Activated T-cell treated with anti-CD3 and anti-CD28 coated beads for 4 hours (primary cell): ENCODE measurements around the gene DNAJC19.
"Not testable (repeated sequence)": the region's sequence is repeated elsewhere in the genome, so short reads cannot be mapped to it uniquely, and the experiment has no call there.

ENCODE experiments used
- DNase-seq: peaks from one replicate; pipeline ENCODE4 v3.0.0-alpha.2; 2020

Gene DNAJC19

DNA sequence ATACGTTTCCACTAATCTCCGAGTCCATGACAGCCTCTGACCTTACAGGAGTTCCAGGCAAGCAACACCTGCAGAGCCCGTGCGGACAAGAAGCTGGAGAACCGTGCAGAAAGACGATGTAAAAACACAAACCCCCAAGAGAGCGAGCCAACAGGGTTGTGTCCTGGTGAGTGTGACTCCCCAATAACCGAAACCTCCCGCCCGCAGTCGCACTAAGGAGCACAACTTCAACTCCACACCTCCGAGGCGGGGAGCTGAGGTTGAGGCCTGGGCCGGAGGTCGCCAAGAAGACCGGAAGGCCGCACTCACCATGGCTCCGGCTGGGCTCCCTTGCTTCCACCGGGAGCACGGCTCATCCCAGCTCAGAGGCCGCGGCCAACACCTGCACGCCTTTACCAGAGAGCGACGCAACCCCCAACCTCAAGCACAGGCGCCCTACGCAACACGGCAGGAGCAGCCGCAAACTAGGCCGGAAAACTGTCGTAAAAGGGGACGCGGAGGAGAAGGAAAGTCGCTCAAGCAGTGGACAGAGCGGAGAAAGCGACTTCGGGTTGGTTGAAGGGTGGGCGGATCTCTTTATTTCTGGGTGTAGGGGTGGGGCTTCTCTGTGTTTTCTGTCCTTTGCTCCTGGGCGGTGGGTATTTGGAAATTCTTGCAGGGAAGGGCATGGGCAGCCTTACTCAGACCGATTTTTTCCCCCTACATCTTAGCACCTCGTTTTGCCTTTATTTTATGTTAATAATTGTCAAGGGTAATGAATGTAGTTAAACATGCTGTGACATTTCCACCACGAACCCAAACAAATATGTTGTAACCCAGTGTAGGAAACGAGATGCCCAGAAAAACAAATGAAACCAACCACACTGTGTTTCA, at the start of gene DNAJC19:
Gene DNAJC19 (minus strand): TSS at position 446 of the 873 bp plus-strand sequence. CDS start 134 bp downstream, at position 312.
- peak; percentile 81 for DNase-seq

DNA sequence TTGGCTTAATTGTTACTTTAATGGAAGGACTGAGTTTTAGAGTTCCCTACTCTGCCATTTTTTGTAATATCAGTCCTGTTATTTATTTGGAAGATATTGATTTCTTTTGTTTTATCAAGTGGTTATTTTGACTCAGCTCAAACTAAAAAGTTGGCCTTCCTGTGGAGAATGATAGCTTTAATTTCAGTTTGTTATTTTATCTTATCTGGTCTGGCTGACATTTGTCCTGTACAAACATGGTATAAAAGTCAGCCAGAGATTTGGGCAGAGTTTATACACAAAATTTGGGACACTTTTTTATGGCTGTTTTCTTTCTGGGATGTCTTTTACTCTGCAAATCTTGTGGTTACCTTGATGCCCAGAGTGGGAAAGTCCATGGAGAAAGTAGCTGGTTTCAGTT, 41.4 kb upstream of the DNAJC19 start:
- DNase-seq = no peak

DNA sequence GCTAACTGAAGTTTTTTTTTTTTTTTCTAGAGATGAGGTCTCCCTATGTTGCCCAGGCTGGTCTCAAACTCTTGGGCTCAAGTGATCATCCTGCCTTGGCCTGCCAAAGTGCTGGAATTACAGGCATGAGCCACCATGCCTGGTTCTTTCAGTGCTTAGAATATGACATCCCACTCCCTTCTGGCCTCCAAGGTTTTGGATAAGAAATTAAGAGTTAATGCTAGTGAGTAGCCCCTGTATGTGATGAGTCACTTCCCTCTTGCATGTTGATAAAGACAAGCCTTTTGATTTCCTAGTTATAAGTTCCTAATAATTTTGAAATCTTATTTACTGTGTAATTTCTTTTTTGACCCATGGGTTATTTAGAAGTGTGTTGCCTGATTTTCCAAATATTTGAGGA, 35.7 kb upstream of the DNAJC19 start:
- no peak for DNase-seq

DNA sequence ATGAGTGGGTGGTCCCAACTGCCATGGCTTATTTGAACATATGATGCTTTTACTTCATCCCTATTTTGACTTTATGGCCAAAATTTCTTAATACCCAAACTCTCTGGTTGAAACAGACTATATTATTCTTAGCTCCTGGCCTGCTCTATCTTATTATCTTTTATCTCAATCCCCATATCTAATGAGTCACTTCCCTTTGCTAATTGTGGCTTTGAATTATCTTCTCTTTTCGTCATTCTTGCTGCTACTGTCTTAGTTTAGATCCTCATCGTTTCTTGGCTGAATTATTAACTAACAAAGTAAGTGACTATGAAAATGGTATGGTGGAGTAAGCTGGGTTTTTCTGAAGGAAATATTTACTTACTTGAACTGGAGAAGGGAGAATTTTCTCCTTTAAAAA, 28.2 kb upstream of the DNAJC19 start:
- no peak for DNase-seq

DNA sequence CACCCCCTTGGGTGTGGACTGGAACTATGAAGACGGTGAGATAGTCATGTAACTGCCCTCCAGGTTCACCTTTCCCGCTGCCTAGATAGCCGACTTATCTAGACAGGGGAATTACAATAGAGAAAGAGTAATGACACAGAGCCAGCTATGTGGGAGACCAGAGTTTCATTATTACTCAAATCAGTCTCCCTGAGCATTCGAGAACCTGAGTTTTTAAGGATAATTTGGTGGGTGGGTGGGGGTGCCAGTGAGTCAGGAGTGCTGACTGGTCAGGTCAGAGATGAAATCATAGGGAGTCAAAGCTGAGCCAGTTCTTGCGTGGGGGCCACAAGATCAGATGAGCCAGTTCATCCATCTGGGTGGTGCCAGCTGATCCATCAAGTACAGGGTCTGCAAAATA, 19.7 kb upstream of the DNAJC19 start:
- DNase-seq = no peak

DNA sequence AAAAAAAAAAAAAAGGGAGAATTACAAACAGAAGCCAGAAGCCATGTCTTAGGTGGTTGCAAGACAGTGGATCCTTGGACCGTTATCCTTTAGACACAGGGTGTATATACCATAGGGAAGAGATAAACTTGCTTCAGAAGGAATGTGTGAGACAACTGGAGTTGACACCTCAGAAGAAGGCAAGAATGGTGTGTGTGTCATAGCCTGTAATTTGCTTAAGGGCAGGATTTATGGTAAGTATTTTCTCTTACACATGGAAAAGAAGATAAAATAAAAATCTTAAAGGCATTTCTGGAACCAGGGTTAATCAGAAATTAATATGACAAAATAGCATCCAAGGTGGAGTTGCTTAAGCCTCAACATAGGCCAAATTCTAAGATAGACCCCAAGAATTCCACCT, 19.3 kb upstream of the DNAJC19 start:
- DNase-seq = no peak

DNA sequence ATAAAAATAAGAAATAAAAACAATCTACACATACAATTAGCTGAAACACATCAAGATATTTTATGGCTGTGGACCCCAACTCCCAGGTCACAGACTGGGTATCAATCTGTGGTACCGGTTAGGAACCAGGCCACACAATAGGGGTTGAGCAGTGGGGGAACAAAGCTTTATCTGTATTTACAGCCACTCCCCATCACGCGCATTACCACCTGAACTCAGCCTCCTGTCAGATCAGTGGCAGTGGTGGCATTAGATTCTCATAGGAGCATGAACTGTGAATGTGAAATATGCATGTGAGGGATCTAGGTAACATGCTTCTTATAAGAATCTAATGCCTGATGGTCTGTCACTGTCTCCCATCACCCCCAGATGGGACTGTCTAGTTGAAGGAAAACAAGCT, 17.7 kb upstream of the DNAJC19 start:
- DNase-seq = no peak

DNA sequence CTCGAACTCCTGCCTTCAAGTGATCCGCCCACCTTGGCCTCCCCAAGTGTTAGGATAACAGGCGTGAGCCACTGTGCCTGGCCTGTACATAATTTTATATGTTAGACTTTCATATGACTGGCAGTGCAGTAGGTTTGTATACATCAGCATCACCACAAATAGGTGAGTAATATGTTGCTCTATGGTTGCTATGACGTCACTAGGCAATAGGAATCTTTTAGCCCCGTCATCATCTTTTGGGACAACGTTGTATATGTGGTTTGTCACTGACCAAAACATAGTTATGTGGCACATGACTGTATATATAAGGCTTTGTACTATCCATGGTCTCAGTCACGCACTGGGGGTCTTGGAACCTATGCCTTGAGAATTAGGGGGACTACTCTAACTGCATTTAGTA, 17.0 kb upstream of the DNAJC19 start:
- DNase-seq = no peak

DNA sequence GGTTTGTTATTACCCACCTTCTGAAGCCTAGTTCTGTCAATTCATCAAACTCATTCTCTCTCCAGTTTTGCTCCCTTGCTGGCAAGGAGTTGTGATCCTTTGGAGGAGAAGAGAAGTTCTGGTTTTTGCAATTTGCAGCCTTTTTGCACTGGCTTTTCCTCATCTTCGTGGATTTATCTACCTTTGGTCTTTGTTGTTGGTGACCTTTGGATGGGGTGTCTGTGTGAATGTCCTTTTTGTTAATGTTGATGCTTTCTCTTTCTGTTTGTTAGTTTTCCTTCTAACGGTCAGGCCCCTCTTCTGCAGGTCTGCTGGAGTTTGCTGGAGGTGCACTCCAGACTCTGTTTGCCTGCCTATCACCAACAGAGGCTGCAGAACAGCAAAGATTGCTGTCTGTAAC, 13.9 kb upstream of the DNAJC19 start:
- DNase-seq = not testable (repeated sequence)

DNA sequence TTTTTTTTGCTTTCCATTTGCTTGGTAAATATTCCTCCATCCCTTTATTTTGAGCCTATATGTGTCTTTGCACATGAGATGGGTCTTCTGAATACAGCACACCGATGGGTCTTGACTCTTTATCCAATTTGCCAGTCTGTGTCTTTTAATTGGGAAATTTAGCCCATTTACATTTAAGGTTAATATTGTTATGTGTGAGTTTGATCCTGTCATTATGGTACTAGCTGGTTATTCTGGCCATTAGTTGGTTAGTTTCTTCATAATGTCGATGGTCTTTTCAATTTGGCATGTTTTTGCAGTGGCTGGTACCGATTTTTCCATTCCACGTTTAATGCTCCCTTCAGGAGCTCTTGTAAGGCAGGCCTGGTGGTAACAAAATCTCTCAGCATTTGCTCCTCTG, 12.8 kb upstream of the DNAJC19 start:
- DNase-seq = not testable (repeated sequence)

DNA sequence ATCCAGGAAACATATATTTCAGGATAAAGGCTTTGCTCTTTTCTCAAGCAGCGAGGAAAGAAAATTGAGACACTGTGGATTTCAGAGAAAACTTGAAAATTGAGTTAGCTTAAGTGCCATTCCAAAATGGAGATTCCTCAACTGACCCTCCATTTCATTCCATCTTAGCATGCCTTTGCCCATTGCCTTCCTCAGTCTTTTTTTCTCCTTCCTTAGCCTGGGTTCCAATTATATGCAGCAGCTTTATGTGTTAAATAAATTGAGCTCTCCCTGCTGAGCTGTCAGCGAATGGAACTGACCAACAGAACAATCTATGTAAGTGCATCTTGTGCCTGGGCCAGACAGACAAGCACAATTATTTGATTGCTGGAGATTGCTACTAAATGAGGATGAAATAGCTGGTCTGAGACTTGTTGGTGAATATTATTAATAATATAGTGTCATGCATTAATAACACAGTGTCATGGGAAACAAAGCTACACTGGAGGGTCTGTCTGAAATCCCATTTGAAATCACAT, 6.9 kb upstream of the DNAJC19 start:
- DNase-seq = no peak

DNA sequence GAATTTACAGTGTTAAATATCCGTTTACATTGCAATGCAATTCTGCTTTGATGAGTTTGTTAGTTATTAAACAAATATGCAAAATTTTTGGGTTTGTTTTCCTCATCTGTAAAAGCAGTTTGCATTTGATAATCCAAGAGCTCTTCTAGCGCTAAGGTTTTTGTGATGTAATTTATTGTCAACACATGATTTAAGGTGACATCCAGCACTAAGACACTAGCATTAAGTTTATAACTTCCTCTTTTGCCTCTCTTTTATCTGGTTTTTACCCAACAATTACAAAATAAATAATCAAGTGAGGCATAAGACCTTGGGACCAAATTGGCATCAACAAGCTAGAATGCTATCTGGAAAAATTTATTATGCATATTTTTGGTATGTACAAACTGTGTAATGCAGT, 969 bp upstream of the DNAJC19 start:
- no peak for DNase-seq

DNA sequence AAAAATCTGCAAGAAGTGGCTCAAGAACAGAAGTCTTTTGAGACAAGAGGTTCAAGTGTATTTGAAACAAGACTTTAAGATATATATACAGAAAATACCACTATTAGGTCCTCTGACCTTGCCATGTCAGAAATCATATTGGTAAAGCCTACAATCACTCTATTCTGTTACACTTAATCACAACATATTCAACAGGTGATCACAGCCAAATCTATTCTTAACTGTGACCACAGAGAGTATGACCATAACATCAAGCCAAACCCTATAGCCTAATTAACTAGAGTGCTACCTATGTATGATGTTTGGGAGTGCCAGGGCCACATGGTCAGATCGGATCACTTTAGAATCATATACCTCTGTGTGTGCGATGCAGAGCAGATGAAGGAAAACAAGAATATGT, 2.2 kb downstream of the DNAJC19 start:
- DNase-seq = no peak

DNA sequence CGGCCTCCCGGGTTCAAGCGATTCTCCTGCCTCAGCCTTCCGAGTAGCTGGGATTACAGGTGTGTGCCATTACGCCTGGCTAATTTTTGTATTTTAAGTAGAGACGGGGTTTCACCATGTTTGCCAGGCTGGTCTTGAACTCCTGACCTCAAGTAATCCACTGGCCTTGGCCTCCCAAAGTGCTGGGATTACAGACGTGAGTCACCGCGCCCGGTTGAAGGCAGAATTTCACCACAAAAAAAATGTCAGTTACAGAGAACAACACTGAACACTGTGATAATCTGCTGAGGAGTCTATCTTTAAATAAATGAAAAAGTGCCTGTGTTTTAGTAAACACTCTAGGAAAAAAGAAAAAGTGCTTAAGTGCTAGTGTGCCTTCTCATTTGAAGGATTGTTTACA, 3.2 kb downstream of the DNAJC19 start:
- not testable (repeated sequence) for DNase-seq

DNA sequence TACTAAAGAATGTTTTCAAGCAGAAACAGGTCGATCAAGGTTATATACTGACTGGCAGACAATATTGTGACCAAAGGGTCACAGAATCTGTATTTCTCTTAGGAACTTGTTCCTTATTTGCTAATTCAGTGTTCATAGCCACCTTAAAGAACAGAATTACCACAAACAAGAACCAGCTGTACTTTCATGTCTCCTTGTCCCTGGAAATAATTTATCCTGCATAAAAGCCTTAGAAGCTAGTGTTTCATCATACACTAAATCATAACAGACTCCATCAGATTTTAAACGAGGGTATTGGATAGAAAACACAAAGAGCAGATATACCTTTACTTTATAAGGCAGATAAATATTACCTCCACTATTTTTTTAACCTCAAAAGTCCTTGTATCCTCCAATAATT, 6.4 kb downstream of the DNAJC19 start:
- no peak for DNase-seq

DNA sequence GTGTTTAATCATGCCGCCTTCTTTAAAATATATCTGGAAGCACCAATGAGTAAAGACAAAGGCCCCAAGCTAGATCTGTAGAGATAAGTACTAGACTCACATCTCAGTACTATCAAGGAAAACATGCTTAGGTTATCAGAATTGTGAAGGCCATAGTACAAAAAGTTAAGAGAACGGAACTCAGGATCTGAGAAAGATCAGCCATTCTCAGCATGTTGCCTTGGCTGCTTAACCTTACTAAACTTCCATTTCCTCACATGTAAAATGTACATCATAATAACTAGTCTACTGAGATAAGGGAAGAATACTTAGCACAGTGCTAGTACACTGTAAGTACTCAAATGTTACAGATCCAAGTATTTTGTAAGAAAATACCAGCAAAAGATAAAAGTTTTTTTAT, 7.6 kb downstream of the DNAJC19 start:
- no peak for DNase-seq

DNA sequence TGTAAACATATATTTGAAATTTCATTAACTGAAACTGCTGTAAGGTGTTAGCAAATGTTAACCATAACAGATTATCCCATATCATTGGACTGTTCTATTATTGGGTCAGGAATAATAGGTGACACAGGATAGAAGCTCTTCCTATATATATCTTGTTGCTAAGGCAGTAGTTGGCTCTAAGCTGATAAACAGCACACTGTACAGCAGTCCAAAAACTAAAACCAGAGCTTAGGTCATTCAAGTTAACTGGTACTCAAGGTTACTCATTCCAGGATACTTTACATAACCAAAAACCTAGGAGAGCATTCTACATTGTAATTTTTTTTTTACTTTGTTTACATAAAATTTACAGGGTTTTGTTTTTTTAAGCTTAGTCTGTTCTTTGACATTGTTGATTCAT, 8.9 kb downstream of the DNAJC19 start:
- DNase-seq = no peak

DNA sequence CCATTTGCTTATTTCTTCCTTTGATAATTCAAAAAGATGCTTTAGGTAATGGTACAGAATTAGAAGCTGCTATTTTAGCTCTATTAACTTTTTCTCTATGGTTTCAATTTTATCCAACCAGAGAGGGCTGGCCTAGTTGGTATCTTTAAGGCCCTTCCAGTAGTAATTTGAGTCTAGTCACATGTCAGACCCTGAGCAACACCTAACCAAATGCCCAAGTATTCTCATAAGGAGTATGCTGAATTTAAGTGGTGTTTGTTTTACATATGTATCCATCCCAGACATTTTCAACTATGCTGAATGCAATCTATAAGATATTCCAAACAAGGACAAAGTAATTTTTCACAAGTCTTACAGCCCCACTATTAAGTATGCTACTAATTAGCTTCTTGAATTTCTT, 9.6 kb downstream of the DNAJC19 start:
- DNase-seq = no peak

DNA sequence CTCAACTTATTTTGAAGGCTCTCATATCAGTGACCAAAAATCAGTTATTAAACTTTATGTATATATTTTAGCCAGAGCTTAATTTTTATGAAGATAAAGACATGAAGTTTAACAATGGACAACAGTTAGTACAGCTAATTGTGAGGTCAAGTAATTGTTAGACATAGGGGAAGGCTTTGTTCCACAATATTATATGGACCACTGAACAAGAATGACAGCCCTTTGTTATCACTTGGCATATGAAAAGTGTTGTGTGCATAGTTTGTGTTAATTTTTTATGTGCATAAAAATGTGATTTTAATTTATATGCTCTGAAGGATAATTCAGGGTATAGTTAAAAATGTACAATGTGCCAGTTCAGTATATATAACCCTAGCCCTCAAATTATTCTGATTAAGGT, 12.0 kb downstream of the DNAJC19 start:
- DNase-seq = no peak

DNA sequence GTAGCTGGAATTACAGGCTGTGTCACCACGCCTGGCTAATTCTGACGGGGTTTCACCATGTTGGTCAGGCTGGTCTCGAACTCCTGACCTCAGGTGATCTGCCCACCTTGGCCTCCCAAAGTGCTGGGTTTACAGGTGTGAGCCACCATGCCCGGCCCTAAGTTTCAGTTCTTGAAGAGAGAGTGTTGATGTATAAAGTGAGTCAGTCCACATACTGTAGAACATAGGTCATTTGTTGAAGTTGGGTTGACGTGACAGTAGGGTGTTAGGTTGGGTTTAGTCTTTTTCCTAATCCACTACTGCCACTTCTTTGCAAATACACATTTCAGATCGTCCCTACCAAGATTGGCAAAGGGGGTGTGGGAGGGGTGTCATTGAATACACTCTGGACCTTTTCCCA, 15.2 kb downstream of the DNAJC19 start:
- no peak for DNase-seq

DNA sequence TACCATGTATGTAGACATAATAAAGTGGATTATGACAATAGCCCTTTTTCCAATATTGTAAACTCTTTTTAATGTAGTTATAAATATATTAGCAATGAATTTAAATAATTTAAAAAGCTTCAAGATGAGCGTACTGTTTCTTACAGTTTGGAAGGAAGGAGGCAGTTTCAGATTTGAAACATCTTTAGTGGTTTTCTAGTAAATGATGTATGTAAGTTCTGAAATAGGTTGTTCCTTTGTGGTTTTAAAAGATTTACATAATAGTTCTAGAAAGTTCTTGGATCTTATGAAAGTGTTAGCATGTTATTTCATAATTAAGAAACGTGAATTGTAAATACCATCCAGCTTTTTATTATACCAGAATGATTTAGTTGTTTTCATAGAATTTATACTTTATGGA, 16.0 kb downstream of the DNAJC19 start:
- no peak for DNase-seq

DNA sequence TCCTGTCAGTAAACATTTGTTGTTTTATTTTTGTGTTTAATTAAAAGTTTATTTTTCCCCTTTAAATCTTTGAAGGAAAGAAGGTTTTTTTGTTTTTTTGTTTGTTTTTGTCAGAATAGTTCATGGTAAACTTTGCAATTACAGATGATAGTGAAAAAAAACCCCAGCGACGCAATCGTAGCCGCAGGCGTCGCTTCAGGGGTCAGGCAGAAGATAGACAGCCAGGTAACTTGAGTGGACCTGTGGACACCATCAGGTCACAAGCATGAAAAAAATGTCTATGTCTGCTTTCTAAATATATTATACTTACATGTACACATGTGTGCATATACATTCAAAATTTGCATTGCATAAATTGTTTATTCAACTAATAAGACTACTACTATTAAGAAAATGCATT, 18.6 kb downstream of the DNAJC19 start:
- no peak for DNase-seq

DNA sequence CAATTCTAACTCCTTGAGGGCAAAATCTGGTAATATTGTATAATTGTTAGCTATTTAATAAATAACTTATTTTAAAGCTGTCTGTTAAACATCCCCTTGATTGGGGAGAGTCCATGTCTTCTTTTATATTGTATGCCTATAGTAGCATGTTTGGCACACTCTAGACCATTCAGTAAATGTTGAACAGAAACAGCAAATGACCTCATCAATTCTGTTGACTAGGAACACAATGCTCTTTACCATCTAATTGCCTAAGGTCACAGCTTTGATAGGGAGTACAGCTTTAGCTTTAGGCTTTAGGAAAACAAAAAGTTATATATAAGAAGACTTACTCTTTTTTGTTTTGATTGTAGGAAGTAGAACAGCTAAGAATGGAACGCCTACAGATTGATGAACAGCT, 27.0 kb downstream of the DNAJC19 start:
- no peak for DNase-seq

DNA sequence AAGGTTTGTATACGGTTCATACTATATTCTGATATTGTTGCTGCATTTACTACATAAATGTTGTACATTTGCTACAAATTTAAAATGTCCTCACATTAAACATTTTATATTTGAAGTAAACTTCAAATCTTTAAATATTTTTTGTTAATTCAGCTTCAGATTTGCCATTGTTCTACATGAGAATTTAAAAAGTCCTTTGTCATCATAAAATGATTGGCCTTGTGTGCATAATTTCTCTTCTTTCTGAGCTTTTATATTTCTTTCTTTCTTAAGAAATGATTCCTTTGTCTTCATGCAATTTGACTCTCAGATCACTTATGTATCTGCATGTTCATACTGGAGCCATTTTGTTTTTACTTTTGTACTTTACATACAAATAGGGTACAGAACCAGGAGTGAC, 28.0 kb downstream of the DNAJC19 start:
- no peak for DNase-seq

DNA sequence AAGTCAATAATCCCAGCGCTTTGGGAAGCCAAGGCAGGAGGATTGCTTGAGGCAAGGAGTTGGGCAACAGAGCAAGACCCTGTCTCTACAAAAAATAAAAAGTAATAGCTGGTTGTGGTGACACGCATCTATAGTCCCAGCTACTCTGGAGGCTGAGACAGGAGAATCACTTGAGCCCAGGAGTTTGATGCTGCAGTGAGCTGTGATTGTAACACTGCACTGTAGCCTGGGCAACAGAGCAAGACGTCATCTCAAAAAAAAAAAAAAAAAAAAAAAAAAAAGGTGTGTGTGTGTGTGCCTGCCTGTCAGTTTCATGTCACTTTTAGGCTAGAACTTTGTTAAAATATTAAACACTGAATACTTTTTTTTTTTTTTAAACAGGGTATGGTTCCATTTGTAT, 28.4 kb downstream of the DNAJC19 start:
- DNase-seq = no peak
